HG02885 (cell line): ENCODE results near the gene HIP1R.

ENCODE experiments used
- ATAC-seq: cut with Tn5 transposase; IDR thresholded peaks from one replicate; pipeline ENCODE4 v1.9.1; 2021; ENCODE audit warnings: mild to moderate bottlenecking; ENCODE audit not compliant: unreplicated experiment, poor library complexity

Gene HIP1R

GRCh38 chr12:122859303-122860039, 24.2 kb downstream of the HIP1R start:
- ATAC-seq: no peak

- ATAC-seq: no peak
These were observed 25.0 kb downstream of the HIP1R start for GRCh38 chr12:122860040-122860853.

- no peak for ATAC-seq
These were observed 25.8 kb downstream of the HIP1R start for GRCh38 chr12:122860854-122861586.

GRCh38 chr12:122861587-122861970, 26.3 kb downstream of the HIP1R start:
- no peak for ATAC-seq

GRCh38 chr12:122862110-122862634, 26.9 kb downstream of the HIP1R start:
- ATAC-seq: no peak

- ATAC-seq: no peak
These were observed 27.8 kb downstream of the HIP1R start for GRCh38 chr12:122862872-122863701.

- no peak for ATAC-seq
These were observed 29.6 kb downstream of the HIP1R start for GRCh38 chr12:122864894-122865253.

- ATAC-seq: no peak
These were observed 30.3 kb downstream of the HIP1R start for GRCh38 chr12:122865268-122866231.

- no peak for ATAC-seq
These were observed 31.1 kb downstream of the HIP1R start for GRCh38 chr12:122866379-122866778.

- no peak for ATAC-seq
These were observed 31.8 kb downstream of the HIP1R start for GRCh38 chr12:122866950-122867607.

- ATAC-seq: no peak
These were observed 32.6 kb downstream of the HIP1R start for GRCh38 chr12:122867691-122868461.

- no peak for ATAC-seq
These were observed 33.4 kb downstream of the HIP1R start for GRCh38 chr12:122868471-122869177.

GRCh38 chr12:122869207-122869973, 34.1 kb downstream of the HIP1R start:
- ATAC-seq: no peak

- ATAC-seq: no peak
These were observed 35.0 kb downstream of the HIP1R start for GRCh38 chr12:122870163-122870842.

- ATAC-seq: no peak
These were observed 35.8 kb downstream of the HIP1R start for GRCh38 chr12:122870867-122871664.
